BLaER1 (cell line): ENCODE data around the gene UBAC2.

Experiments
- H3K27ac ChIP-seq: shearing (Covaris generic); formaldehyde crosslinking; 2 replicates; pipeline ENCODE4 v1.8.1; 2022
- H3K27me3 ChIP-seq: shearing (Covaris generic); formaldehyde crosslinking; 2 replicates; pipeline ENCODE4 v1.8.1; 2022
- H3K36me3 ChIP-seq: shearing (Covaris generic); formaldehyde crosslinking; 2 replicates; pipeline ENCODE4 v1.8.1; 2022
- H3K4me1 ChIP-seq: shearing (Covaris generic); formaldehyde crosslinking; 2 replicates; pipeline ENCODE4 v1.8.1; 2022
- H3K4me2 ChIP-seq: shearing (Covaris generic); formaldehyde crosslinking; 2 replicates; pipeline ENCODE4 v1.8.1; 2022
- H3K4me3 ChIP-seq: shearing (Covaris generic); formaldehyde crosslinking; 2 replicates; pipeline ENCODE4 v1.8.1; 2022
- H3K9ac ChIP-seq: shearing (Covaris generic); formaldehyde crosslinking; 2 replicates; pipeline ENCODE4 v1.8.1; 2022
- H3K9me3 ChIP-seq: shearing (Covaris generic); formaldehyde crosslinking; 2 replicates; pipeline ENCODE4 v1.8.1; 2022
- H4K20me1 ChIP-seq: shearing (Covaris generic); formaldehyde crosslinking; 2 replicates; pipeline ENCODE4 v1.8.1; 2022
- Cebpa-rat ChIP-seq: shearing (Covaris generic); IDR thresholded peaks from 2 replicates; pipeline ENCODE4 v1.8.1; 2022

UBAC2 gene

DNA sequence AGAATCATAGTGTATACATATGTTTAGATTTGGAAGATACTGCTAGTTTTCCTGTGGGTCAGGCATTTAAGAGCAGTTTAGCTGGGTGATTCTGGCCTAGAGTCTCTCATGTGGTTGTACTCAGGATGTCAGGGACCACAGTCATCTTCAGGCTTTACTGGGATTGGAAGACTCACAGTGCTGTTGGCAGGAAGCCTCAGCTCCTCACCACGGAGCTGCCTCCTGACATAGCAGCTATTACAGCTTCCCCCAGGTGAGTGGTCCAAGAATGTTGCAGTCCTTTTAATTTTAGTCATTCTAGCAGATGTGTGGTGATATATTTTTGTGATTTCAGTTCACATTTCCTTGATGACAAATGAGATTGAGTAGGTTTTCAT lies 74.4 kb downstream of the UBAC2 start:
- H3K4me1 ChIP-seq, result peaks cover 48% of the 10 kb centered on the region
- H3K27ac ChIP-seq, result no peak overlapping the region
- H4K20me1 ChIP-seq, result peaks cover 76% of the 10 kb centered on the region

GRCh38 chr13:99276706-99277105 lies 76.1 kb downstream of the UBAC2 start:
- Histone ChIP-seq H3K4me1 (peaks cover 57% of the 10 kb centered on the region), H3K36me3 (peaks cover 69% of the 10 kb centered on the region)

More for the DNA sequence above, 74.4 kb downstream of the UBAC2 start:
- peaks cover 7% of the 10 kb centered on the region for H3K9me3 ChIP-seq
- no peak overlapping the region for H3K4me3 ChIP-seq
- TF ChIP-seq Cebpa-rat, result no peak
- H3K27me3 ChIP-seq, result no peaks in the 10 kb centered on the region
- peak overlapping the region; percentile 56 for H3K4me2 ChIP-seq
- no peak overlapping the region; the same call in 1 of the 2 replicates for H3K9ac ChIP-seq
- peaks cover 60% of the 10 kb centered on the region for H3K36me3 ChIP-seq

DNA sequence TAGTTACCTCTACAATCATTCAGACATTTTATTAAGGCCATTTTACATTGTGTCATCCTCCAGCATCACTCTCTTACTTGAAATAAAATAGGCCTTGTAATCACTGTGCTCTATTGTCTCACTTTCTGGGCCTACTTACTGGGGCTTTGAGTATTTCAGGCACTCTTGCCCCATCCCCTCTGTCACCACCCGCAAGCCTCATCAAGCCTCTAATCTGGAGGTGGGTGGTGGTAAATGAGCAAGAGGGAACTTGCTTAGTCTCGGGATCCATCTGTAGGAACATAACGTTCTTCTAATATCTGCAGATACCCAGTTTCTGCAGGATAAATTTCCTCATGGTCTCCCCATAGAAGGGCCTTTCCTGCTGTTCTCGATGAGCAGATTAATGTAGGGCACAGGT lies 77.0 kb downstream of the UBAC2 start:
- Histone ChIP-seq H4K20me1 (peaks cover 78% of the 10 kb centered on the region), H3K9ac (no peak overlapping the region), H3K4me1 (peaks cover 66% of the 10 kb centered on the region)

More at GRCh38 chr13:99276706-99277105, 76.1 kb downstream of the UBAC2 start:
- no peak overlapping the region for H3K4me3 ChIP-seq
- no peak overlapping the region for H3K9ac ChIP-seq
- H3K9me3 ChIP-seq, result peaks cover 7% of the 10 kb centered on the region
- peaks cover 74% of the 10 kb centered on the region for H4K20me1 ChIP-seq
- no peak for TF ChIP-seq Cebpa-rat
- H3K4me2 ChIP-seq, result no peak overlapping the region
- H3K27me3 ChIP-seq, result no peaks in the 10 kb centered on the region
- no peak overlapping the region for H3K27ac ChIP-seq

GRCh38 chr13:99278200-99278599 lies 77.5 kb downstream of the UBAC2 start:
- no peak overlapping the region for H3K27ac ChIP-seq
- peak overlapping the region; percentile 28; the same call in 1 of the 2 replicates for H3K4me2 ChIP-seq

More for the DNA sequence above, 77.0 kb downstream of the UBAC2 start:
- Histone ChIP-seq H3K9me3 (peaks cover 1% of the 10 kb centered on the region; the same call in 1 of the 2 replicates), H3K4me3 (no peak overlapping the region), H3K36me3 (peaks cover 61% of the 10 kb centered on the region), H3K27me3 (no peaks in the 10 kb centered on the region), H3K27ac (no peak overlapping the region), H3K4me2 (peak overlapping the region; percentile 28; the same call in 1 of the 2 replicates)
- TF ChIP-seq Cebpa-rat, result no peak

DNA sequence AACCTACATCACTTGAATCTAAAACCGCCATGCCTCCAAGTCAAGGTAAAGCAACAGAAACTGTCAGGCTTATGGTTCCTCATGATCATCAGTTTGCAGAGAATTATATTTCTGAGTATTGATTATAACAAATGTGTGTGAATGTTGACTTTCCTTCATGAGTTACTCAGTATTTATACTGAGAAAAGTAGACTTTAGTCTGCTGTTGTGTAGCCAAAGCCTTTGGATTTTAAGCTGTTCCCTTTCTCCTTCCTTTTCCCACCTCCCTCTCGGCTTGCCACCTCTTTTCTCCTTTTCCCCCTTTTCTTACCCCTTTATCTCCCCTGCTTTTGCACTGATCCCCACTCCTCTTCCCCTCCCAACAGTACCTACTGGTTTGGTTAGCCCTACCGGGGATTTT lies 78.2 kb downstream of the UBAC2 start:
- Histone ChIP-seq H3K4me3 (no peak overlapping the region), H3K36me3 (peaks cover 60% of the 10 kb centered on the region), H3K9me3 (no peaks in the 10 kb centered on the region), H3K27me3 (no peaks in the 10 kb centered on the region), H3K9ac (no peak overlapping the region), H3K4me2 (no peak overlapping the region), H4K20me1 (peaks cover 82% of the 10 kb centered on the region), H3K4me1 (peaks cover 78% of the 10 kb centered on the region), H3K27ac (no peak overlapping the region)
- TF ChIP-seq Cebpa-rat, result no peak

More at GRCh38 chr13:99278200-99278599, 77.5 kb downstream of the UBAC2 start:
- Histone ChIP-seq H4K20me1 (peaks cover 82% of the 10 kb centered on the region), H3K4me3 (no peak overlapping the region), H3K9ac (no peak overlapping the region), H3K4me1 (peaks cover 72% of the 10 kb centered on the region), H3K9me3 (no peaks in the 10 kb centered on the region), H3K36me3 (peaks cover 60% of the 10 kb centered on the region), H3K27me3 (no peaks in the 10 kb centered on the region)
- no peak for TF ChIP-seq Cebpa-rat

DNA sequence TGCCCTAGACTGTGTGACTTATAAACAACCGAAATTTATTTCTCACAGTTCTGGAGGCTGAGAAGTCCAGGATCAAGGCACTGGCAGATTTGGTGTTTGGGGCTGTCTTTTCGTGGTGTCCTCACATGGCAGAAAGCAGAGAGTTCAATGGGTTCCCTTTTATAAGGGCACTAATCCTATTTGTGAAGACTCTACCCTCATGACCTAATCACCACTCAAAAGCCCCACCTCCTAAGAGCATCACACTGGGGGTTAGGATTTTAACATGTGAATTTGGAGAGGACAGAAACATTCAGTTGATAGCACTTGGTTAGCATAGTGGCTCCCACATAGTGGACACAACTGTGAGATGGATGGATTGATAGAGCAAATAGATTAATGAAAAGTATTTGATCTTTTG lies 79.0 kb downstream of the UBAC2 start:
- Histone ChIP-seq H3K27me3 (no peaks in the 10 kb centered on the region), H3K4me1 (peaks cover 74% of the 10 kb centered on the region), H3K36me3 (peaks cover 55% of the 10 kb centered on the region), H4K20me1 (peaks cover 75% of the 10 kb centered on the region), H3K9me3 (no peaks in the 10 kb centered on the region), H3K4me2 (no peak overlapping the region), H3K4me3 (no peak overlapping the region), H3K27ac (no peak overlapping the region), H3K9ac (no peak overlapping the region)
- TF ChIP-seq Cebpa-rat, result no peak

GRCh38 chr13:99280166-99280565 lies 79.5 kb downstream of the UBAC2 start:
- Histone ChIP-seq H3K9me3 (no peaks in the 10 kb centered on the region), H4K20me1 (peaks cover 70% of the 10 kb centered on the region), H3K9ac (no peak overlapping the region), H3K4me2 (peak overlapping the region; percentile 9; the same call in 1 of the 2 replicates), H3K27ac (no peak overlapping the region), H3K4me3 (no peak overlapping the region), H3K36me3 (peaks cover 50% of the 10 kb centered on the region), H3K27me3 (no peaks in the 10 kb centered on the region), H3K4me1 (peaks cover 68% of the 10 kb centered on the region)
- TF ChIP-seq Cebpa-rat, result no peak

DNA sequence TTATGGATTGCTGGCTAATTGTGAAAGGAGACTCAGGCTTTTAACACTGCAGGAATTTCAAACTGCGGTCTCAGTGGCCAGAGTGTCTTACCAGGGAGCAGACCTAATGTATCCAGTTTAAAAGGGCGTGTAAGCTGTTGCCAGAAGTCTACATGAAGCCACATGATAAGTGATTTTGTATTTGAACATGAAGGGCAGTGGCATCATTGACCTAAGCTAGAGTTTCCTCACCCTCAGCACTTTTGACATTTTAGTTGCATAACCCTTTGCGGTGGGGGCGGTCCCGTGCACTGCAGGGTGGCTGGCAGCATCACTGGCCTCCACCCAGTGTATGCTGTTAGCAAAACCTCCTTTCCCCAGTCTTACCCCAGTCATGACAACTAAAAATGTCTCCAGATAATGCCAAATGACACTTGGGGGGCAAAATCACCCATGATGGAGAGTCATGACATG lies 81.2 kb downstream of the UBAC2 start:
- no peak for TF ChIP-seq Cebpa-rat
- Histone ChIP-seq H3K27me3 (no peaks in the 10 kb centered on the region), H3K9me3 (no peaks in the 10 kb centered on the region), H3K4me1 (peaks cover 64% of the 10 kb centered on the region), H3K27ac (peak overlapping the region; percentile 43), H3K4me3 (no peak overlapping the region), H3K36me3 (peaks cover 49% of the 10 kb centered on the region), H3K9ac (0 out of 2 replicates have a peak overlapping the region, but pooled peaks have one; percentile 6), H4K20me1 (peaks cover 56% of the 10 kb centered on the region), H3K4me2 (peak overlapping the region; percentile 69)

- H3K4me3 ChIP-seq, result no peak overlapping the region
- H3K9me3 ChIP-seq, result no peaks in the 10 kb centered on the region
- no peak for TF ChIP-seq Cebpa-rat
- 0 out of 2 replicates have a peak overlapping the region, but pooled peaks have one; percentile 6 for H3K9ac ChIP-seq
- H3K27ac ChIP-seq, result peak overlapping the region; percentile 43
- H4K20me1 ChIP-seq, result peaks cover 54% of the 10 kb centered on the region
- peak overlapping the region; percentile 69 for H3K4me2 ChIP-seq
- H3K27me3 ChIP-seq, result no peaks in the 10 kb centered on the region
- H3K36me3 ChIP-seq, result peaks cover 54% of the 10 kb centered on the region
- peaks cover 64% of the 10 kb centered on the region for H3K4me1 ChIP-seq
Measured at GRCh38 chr13:99282264-99283231, 81.9 kb downstream of the UBAC2 start.
